Astrocyte (in vitro differentiated cells and primary cell): ENCODE data around the gene ST6GALNAC3. TPM values are rescaled to one million over a fixed set of nuclear protein-coding genes. Genes with fewer than 3 reads are reported as not detected.

ENCODE experiments used
- DNase-seq: peaks from one replicate; pipeline ENCODE4 v3.0.0-alpha.2; 2010; ENCODE audit warnings: low read depth
- FAIRE-seq: peaks from 2 replicates; lab custom pipeline; 2011; peaks lifted over from hg19 to GRCh38; lab: Jason Lieb, UNC
- H2AFZ ChIP-seq: 2 replicates; pipeline ENCODE4 v1.6.0; 2012; ENCODE audit warnings: low read depth, low read length, inconsistent platforms
- H3K27ac ChIP-seq: 2 replicates; pipeline ENCODE4 v1.5.1; 2011; ENCODE audit warnings: low read depth, low read length, inconsistent platforms
- H3K27me3 ChIP-seq: 2 replicates; pipeline ENCODE4 v1.6.0; 2011; ENCODE audit warnings: low read length, inconsistent platforms; ENCODE audit not compliant: insufficient read depth
- H3K36me3 ChIP-seq: 2 replicates; pipeline ENCODE4 v1.5.1; 2011; ENCODE audit warnings: low read length, inconsistent platforms; ENCODE audit not compliant: insufficient read depth
- H3K4me1 ChIP-seq: 2 replicates; pipeline ENCODE4 v1.5.1; 2011; ENCODE audit warnings: low read length, inconsistent platforms; ENCODE audit not compliant: insufficient read depth
- H3K4me2 ChIP-seq: 2 replicates; pipeline ENCODE4 v1.6.0; 2012; ENCODE audit warnings: low read length, inconsistent platforms
- H3K4me3 ChIP-seq: 2 replicates; pipeline ENCODE4 v1.5.1; 2011; ENCODE audit warnings: low read depth, mild to moderate bottlenecking, low read length, inconsistent platforms; ENCODE audit not compliant: insufficient read depth
- H3K79me2 ChIP-seq: 2 replicates; pipeline ENCODE4 v1.6.0; 2012; ENCODE audit warnings: mild to moderate bottlenecking, low read length, inconsistent platforms; ENCODE audit not compliant: insufficient read depth
- H3K9ac ChIP-seq: 2 replicates; pipeline ENCODE4 v1.6.0; 2012; ENCODE audit warnings: mild to moderate bottlenecking, low read length, inconsistent platforms
- H3K9me3 ChIP-seq: 2 replicates; pipeline ENCODE4 v1.5.1; 2012; ENCODE audit warnings: low read depth, mild to moderate bottlenecking, low read length, inconsistent platforms; ENCODE audit not compliant: insufficient read depth
- H4K20me1 ChIP-seq: 2 replicates; pipeline ENCODE4 v1.6.0; 2012; ENCODE audit warnings: low read length, inconsistent platforms; ENCODE audit not compliant: insufficient read depth
- H3K27ac Mint-ChIP-seq: one replicate; pipeline ENCODE4 v1.8.0; 2021; ENCODE audit warnings: mild to moderate bottlenecking, mixed read lengths; ENCODE audit not compliant: unreplicated experiment
- H3K27me3 Mint-ChIP-seq: one replicate; pipeline ENCODE4 v1.8.0; 2021; ENCODE audit warnings: low read depth, mixed read lengths; ENCODE audit not compliant: unreplicated experiment
- H3K36me3 Mint-ChIP-seq: one replicate; pipeline ENCODE4 v1.8.0; 2021; ENCODE audit warnings: low read depth, mixed read lengths; ENCODE audit not compliant: unreplicated experiment
- H3K4me1 Mint-ChIP-seq: one replicate; pipeline ENCODE4 v1.8.0; 2021; ENCODE audit warnings: low read depth, mixed read lengths; ENCODE audit not compliant: unreplicated experiment
- H3K4me3 Mint-ChIP-seq: one replicate; pipeline ENCODE4 v1.8.0; 2021; ENCODE audit warnings: mild to moderate bottlenecking, moderate library complexity, mixed read lengths; ENCODE audit not compliant: unreplicated experiment
- H3K9me3 Mint-ChIP-seq: one replicate; pipeline ENCODE4 v1.8.0; 2021; ENCODE audit warnings: mild to moderate bottlenecking, mixed read lengths; ENCODE audit not compliant: unreplicated experiment
- CTCF ChIP-seq: IDR thresholded peaks from 2 replicates; pipeline ENCODE4 v1.5.1; 2011; ENCODE audit warnings: low read depth, mild to moderate bottlenecking, inconsistent platforms, low read length, moderate library complexity; ENCODE audit not compliant: insufficient read depth
- EZH2 ChIP-seq: IDR thresholded peaks from 2 replicates; pipeline ENCODE4 v1.6.1; 2012; ENCODE audit warnings: mild to moderate bottlenecking, low read length, inconsistent platforms; ENCODE audit not compliant: insufficient read depth
- total RNA-seq: library from RNA; stranded (reverse); gene quantifications from 2 replicates; pipeline ENCODE4 v1.2.1, GENCODE V29; 2021

The ST6GALNAC3 gene
- total RNA-seq, 1 donor from 2014 or later = 3.2 TPM

GRCh38 chr1:76274302-76274701 is 199.8 kb downstream of the ST6GALNAC3 start:
- Mint-ChIP-seq H3K27me3 (no peaks in the 10 kb centered on the region), H3K4me1 (peaks cover 3% of the 10 kb centered on the region), H3K36me3 (no peaks in the 10 kb centered on the region), H3K27ac (no peak overlapping the region), H3K9me3 (no peaks in the 10 kb centered on the region), H3K4me3 (no peak overlapping the region)
- Histone ChIP-seq H2AFZ (no peak overlapping the region), H3K27ac (no peak overlapping the region), H3K9ac (no peak overlapping the region), H3K27me3 (no peaks in the 10 kb centered on the region), H4K20me1 (no peaks in the 10 kb centered on the region), H3K4me2 (no peak overlapping the region), H3K36me3 (no peaks in the 10 kb centered on the region), H3K4me1 (peaks cover 6% of the 10 kb centered on the region), H3K79me2 (no peaks in the 10 kb centered on the region), H3K9me3 (no peaks in the 10 kb centered on the region), H3K4me3 (no peak overlapping the region)
- TF ChIP-seq CTCF (no peak), EZH2 (no peak)
- FAIRE-seq (no peak), DNase-seq (no peak)

GRCh38 chr1:76274718-76275117 is 200.2 kb downstream of the ST6GALNAC3 start:
- Histone ChIP-seq H3K4me3 (no peak overlapping the region), H3K79me2 (no peaks in the 10 kb centered on the region), H3K4me2 (no peak overlapping the region), H3K27ac (no peak overlapping the region), H3K36me3 (no peaks in the 10 kb centered on the region), H3K27me3 (no peaks in the 10 kb centered on the region), H3K4me1 (peaks cover 3% of the 10 kb centered on the region), H3K9me3 (no peaks in the 10 kb centered on the region), H2AFZ (no peak overlapping the region), H4K20me1 (no peaks in the 10 kb centered on the region), H3K9ac (no peak overlapping the region)
- FAIRE-seq = no peak
- DNase-seq = no peak
- TF ChIP-seq CTCF (no peak), EZH2 (no peak)
- Mint-ChIP-seq H3K27me3 (no peaks in the 10 kb centered on the region), H3K4me3 (no peak overlapping the region), H3K9me3 (no peaks in the 10 kb centered on the region), H3K4me1 (peaks cover 2% of the 10 kb centered on the region), H3K36me3 (no peaks in the 10 kb centered on the region), H3K27ac (no peak overlapping the region)

- no peak overlapping the region for H3K9ac ChIP-seq
- H3K4me1 ChIP-seq = peaks cover 3% of the 10 kb centered on the region
- no peaks in the 10 kb centered on the region for H3K9me3 ChIP-seq
- H4K20me1 ChIP-seq = no peaks in the 10 kb centered on the region
- H3K4me3 ChIP-seq = no peak overlapping the region
- Mint-ChIP-seq H3K36me3 (no peaks in the 10 kb centered on the region), H3K4me3 (no peak overlapping the region), H3K27ac (no peak overlapping the region), H3K4me1 (peaks cover 2% of the 10 kb centered on the region), H3K9me3 (no peaks in the 10 kb centered on the region), H3K27me3 (no peaks in the 10 kb centered on the region)
- H3K36me3 ChIP-seq = no peaks in the 10 kb centered on the region
- peak overlapping the region; percentile 37 for H2AFZ ChIP-seq
- no peak for FAIRE-seq
- H3K79me2 ChIP-seq = no peaks in the 10 kb centered on the region
- DNase-seq = no peak
- no peaks in the 10 kb centered on the region for H3K27me3 ChIP-seq
- H3K4me2 ChIP-seq = no peak overlapping the region
- TF ChIP-seq CTCF = no peak
- TF ChIP-seq EZH2 = no peak
- H3K27ac ChIP-seq = no peak overlapping the region
Measured at GRCh38 chr1:76278711-76279100, 204.2 kb downstream of the ST6GALNAC3 start.
